Peyer's patch (tissue), 4 donors: ENCODE data around the gene DOK5. TPM values are rescaled to one million over a fixed set of nuclear protein-coding genes. Genes with fewer than 3 reads are reported as not detected.

ENCODE experiments used
- DNase-seq, 3 donors: peaks; one replicate each; pipeline ENCODE4 v3.0.0-alpha.2; 2017 to 2019
- H3K27ac ChIP-seq, 4 donors: fragments of 200-600 bp; sonication (generic); one replicate each; pipeline ENCODE4 v1.5.1; 2016 to 2019
- H3K27me3 ChIP-seq, 2 donors: fragments of 200-600 bp; sonication (generic); one replicate each; pipeline ENCODE4 v1.5.1; 2019
- H3K36me3 ChIP-seq, 3 donors: fragments of 200-600 bp; sonication (generic); one replicate each; pipeline ENCODE4 v1.5.1; 2016 to 2019
- H3K4me1 ChIP-seq, 4 donors: fragments of 200-600 bp; sonication (generic); one replicate each; pipeline ENCODE4 v1.5.1; 2016 to 2019
- H3K4me3 ChIP-seq, 4 donors: fragments of 200-600 bp; sonication (generic); 1 replicate in 3 of 4; 2 replicates in 1 of 4; pipeline ENCODE4 v1.5.1; 2016 to 2019; ENCODE audit warnings: mild to moderate bottlenecking in 1 of 4
- H3K9me3 ChIP-seq, 4 donors: fragments of 200-600 bp; sonication (generic); one replicate each; pipeline ENCODE4 v1.5.1; 2016 to 2019; ENCODE audit warnings: mild to moderate bottlenecking in 1 of 4
- POLR2A ChIP-seq, 2 donors: fragments of 450-650 bp; IDR thresholded peaks; one replicate each; pipeline ENCODE4 v1.5.1; 2017; ENCODE audit warnings: antibody characterized with exemption in 2 of 2, mild to moderate bottlenecking in 2 of 2, moderate library complexity in 2 of 2
- total RNA-seq, 4 donors: library from RNA; depleted of rRNA; stranded (reverse); fragments of >200 nt; gene quantifications; one replicate each; pipeline ENCODE4 v1.1.0, GENCODE V29; 2016
- TF ChIP-seq, protein P1 (sequence below), 6 experiments: fragments of 450-650 bp in 4 of 6; fragments of 200-600 bp in 2 of 6; sonication (generic) in 1 of 6; IDR thresholded peaks; one replicate each; pipeline ENCODE4 v1.5.1; 2017 to 2019; ENCODE audit warnings: antibody characterized with exemption in 6 of 6, mild to moderate bottlenecking in 3 of 6, moderate library complexity in 1 of 6

The DOK5 gene
- total RNA-seq, 4 donors from 2014 or later: 2.1 TPM; not detected in 3

- Histone ChIP-seq H3K27ac (no peak overlapping the region), H3K27me3 (no peaks in the 10 kb centered on the region), H3K36me3 (no peaks in the 10 kb centered on the region), H3K9me3 (no peaks in the 10 kb centered on the region), H3K4me3 (no peak overlapping the region), H3K4me1 (no peaks in the 10 kb centered on the region)
- no peak for DNase-seq
- TF ChIP-seq, protein P1, sequence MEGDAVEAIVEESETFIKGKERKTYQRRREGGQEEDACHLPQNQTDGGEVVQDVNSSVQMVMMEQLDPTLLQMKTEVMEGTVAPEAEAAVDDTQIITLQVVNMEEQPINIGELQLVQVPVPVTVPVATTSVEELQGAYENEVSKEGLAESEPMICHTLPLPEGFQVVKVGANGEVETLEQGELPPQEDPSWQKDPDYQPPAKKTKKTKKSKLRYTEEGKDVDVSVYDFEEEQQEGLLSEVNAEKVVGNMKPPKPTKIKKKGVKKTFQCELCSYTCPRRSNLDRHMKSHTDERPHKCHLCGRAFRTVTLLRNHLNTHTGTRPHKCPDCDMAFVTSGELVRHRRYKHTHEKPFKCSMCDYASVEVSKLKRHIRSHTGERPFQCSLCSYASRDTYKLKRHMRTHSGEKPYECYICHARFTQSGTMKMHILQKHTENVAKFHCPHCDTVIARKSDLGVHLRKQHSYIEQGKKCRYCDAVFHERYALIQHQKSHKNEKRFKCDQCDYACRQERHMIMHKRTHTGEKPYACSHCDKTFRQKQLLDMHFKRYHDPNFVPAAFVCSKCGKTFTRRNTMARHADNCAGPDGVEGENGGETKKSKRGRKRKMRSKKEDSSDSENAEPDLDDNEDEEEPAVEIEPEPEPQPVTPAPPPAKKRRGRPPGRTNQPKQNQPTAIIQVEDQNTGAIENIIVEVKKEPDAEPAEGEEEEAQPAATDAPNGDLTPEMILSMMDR (IDR thresholded peaks at IDR 0.05): no peak
- no peak for TF ChIP-seq POLR2A (IDR thresholded peaks at IDR 0.05)
Measured at GRCh38 chr20:54619181-54619580, 143.8 kb downstream of the DOK5 start.

GRCh38 chr20:54619682-54620081, 144.3 kb downstream of the DOK5 start:
- Histone ChIP-seq H3K4me3 (no peak overlapping the region), H3K36me3 (no peaks in the 10 kb centered on the region), H3K27me3 (no peaks in the 10 kb centered on the region), H3K9me3 (no peaks in the 10 kb centered on the region), H3K4me1 (no peaks in the 10 kb centered on the region), H3K27ac (no peak overlapping the region)
- TF ChIP-seq, protein P1 (IDR thresholded peaks at IDR 0.05): no peak
- no peak for TF ChIP-seq POLR2A (IDR thresholded peaks at IDR 0.05)
- no peak for DNase-seq

GRCh38 chr20:54620611-54621010, 145.2 kb downstream of the DOK5 start:
- H3K4me3 ChIP-seq: no peak overlapping the region
- H3K4me1 ChIP-seq: no peaks in the 10 kb centered on the region
- TF ChIP-seq POLR2A (IDR thresholded peaks at IDR 0.05): no peak
- TF ChIP-seq, protein P1 (IDR thresholded peaks at IDR 0.05): no peak
- no peak overlapping the region for H3K27ac ChIP-seq
- H3K9me3 ChIP-seq: no peaks in the 10 kb centered on the region
- H3K27me3 ChIP-seq: no peaks in the 10 kb centered on the region
- DNase-seq: no peak
- H3K36me3 ChIP-seq: no peaks in the 10 kb centered on the region

- no peak for DNase-seq
- Histone ChIP-seq H3K4me1 (no peaks in the 10 kb centered on the region), H3K4me3 (no peak overlapping the region), H3K27ac (no peak overlapping the region), H3K27me3 (no peaks in the 10 kb centered on the region), H3K9me3 (no peaks in the 10 kb centered on the region), H3K36me3 (no peaks in the 10 kb centered on the region)
- no peak for TF ChIP-seq POLR2A (IDR thresholded peaks at IDR 0.05)
- TF ChIP-seq, protein P1 (IDR thresholded peaks at IDR 0.05): no peak
Measured at GRCh38 chr20:54622333-54623295, 147.2 kb downstream of the DOK5 start.

DNA sequence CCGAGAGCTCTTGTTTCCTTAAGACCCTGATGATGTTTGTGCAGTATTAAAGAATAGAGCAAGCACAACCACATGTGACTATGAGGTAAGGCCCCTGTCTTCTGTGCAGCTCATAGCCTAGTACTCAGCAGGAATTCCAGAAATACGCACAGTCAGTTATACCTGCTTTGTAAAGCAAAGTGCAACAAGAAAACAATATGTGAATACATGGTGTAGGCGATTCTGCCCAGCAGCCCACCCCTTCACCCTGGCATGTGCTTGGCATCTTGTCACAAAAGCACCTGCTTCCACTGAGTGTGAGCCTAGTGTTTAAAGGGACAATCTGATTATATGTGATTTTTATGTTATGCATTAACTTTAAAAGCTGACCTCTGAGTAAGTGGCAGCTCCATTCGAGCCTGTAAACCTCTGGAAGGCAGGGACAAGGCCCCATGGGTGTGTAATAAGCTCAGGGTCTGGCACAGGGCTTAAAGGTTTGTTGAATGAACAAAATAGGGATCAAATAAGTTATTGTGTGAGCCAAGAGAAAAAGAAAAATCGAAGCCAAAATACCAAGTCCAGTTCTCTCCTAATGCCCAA, 148.7 kb downstream of the DOK5 start:
- Histone ChIP-seq H3K9me3 (no peaks in the 10 kb centered on the region), H3K4me1 (no peaks in the 10 kb centered on the region), H3K27me3 (no peaks in the 10 kb centered on the region), H3K36me3 (no peaks in the 10 kb centered on the region), H3K27ac (no peak overlapping the region), H3K4me3 (no peak overlapping the region)
- DNase-seq: no peak
- TF ChIP-seq, protein P1 (IDR thresholded peaks at IDR 0.05): no peak
- no peak for TF ChIP-seq POLR2A (IDR thresholded peaks at IDR 0.05)
